ENCODE data around the gene DDN. TPM values are rescaled to one million over a fixed set of nuclear protein-coding genes. Genes with fewer than 3 reads are reported as not detected.
A peak's percentile ranks its signal among the peaks of the same experiment; 100 is the strongest.

DDN gene
- total and polyA plus RNA-seq, 12 donors = 0.19 to 1.4 (median 0.43) TPM

GRCh38 chr12:49043856-49044258 is 44.7 kb upstream of the DDN start:
- H3K36me3 ChIP-seq = peaks cover 20 to 100% (median 87%) of the 10 kb centered on the region in 9 donors
- DNase-seq = peak; percentile 59 to 73
- intact Hi-C loops (cut with DNase I) = no loop called here
- no peaks in the 10 kb centered on the region for H3K27me3 ChIP-seq
- WGBS, 2 donors = 58 to 64% methylated on average over 11 of the region's 11 CpGs
- no peaks in the 10 kb centered on the region for H3K4me1 ChIP-seq
- H3K27ac ChIP-seq = no peak overlapping the region
- peak in 7 of 8 donors; percentile 10 to 51 (median 33) for ATAC-seq
- no peak overlapping the region for H3K4me3 ChIP-seq
- no peaks in the 10 kb centered on the region for H3K9me3 ChIP-seq
- peak; percentile 27 to 75 (median 67) for TF ChIP-seq CTCF (IDR thresholded peaks at IDR 0.05)

GRCh38 chr12:49043241-49043640 is 44.1 kb upstream of the DDN start:
- no peaks in the 10 kb centered on the region for H3K9me3 ChIP-seq
- DNase-seq = no peak
- TF ChIP-seq CTCF (IDR thresholded peaks at IDR 0.05) = no peak
- WGBS, 2 donors = 97 to 99% methylated on average over 4 of the region's 4 CpGs
- intact Hi-C loops (cut with DNase I) = no loop called here
- no peak overlapping the region for H3K4me3 ChIP-seq
- no peak for ATAC-seq
- no peaks in the 10 kb centered on the region for H3K27me3 ChIP-seq
- no peak overlapping the region for H3K27ac ChIP-seq
- H3K4me1 ChIP-seq = no peaks in the 10 kb centered on the region
- peaks cover 20 to 100% (median 87%) of the 10 kb centered on the region in 9 donors for H3K36me3 ChIP-seq

DNA sequence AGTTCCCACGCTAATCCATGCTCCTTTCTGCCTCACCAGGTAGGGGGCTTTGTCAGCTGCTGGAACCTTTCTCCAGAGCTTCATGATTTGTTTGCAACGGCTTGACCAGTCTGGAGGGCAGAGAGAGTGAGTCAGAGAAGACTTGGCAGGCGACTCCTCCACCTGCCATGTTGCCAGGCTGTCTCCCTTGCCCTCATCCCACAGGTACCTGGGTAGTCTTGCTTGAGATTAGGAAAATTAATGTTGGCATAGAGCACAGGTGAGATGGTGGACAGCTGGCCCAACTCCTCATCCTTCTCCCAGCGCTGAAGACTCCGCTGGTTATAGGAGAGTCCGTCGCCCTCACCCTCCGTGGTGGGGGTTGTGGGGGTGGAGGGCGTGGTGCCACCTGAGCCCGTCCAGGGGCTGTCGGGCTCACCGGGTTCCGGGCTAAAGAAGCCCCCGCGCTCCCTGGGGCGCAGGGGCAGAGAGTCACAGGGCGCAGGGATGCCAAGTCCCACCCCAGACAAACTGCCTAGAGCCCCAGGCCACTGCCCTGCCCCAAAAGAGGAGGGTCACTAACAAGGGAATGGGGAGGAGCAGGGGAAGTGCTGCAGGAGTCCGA is 42.8 kb upstream of the DDN start:
- ATAC-seq (no peak), DNase-seq (no peak)
- intact Hi-C loops (cut with DNase I) = no loop called here
- Histone ChIP-seq H3K4me3 (no peak overlapping the region), H3K27me3 (no peaks in the 10 kb centered on the region), H3K4me1 (peaks cover 0 to 7% (median 0%) of the 10 kb centered on the region in 9 donors), H3K27ac (no peak overlapping the region), H3K36me3 (peaks cover 20 to 100% (median 94%) of the 10 kb centered on the region in 9 donors), H3K9me3 (no peaks in the 10 kb centered on the region)
- WGBS, 2 donors = 92 to 95% methylated on average over 18 of the region's 18 CpGs
- no peak for TF ChIP-seq CTCF (IDR thresholded peaks at IDR 0.05)

DNA sequence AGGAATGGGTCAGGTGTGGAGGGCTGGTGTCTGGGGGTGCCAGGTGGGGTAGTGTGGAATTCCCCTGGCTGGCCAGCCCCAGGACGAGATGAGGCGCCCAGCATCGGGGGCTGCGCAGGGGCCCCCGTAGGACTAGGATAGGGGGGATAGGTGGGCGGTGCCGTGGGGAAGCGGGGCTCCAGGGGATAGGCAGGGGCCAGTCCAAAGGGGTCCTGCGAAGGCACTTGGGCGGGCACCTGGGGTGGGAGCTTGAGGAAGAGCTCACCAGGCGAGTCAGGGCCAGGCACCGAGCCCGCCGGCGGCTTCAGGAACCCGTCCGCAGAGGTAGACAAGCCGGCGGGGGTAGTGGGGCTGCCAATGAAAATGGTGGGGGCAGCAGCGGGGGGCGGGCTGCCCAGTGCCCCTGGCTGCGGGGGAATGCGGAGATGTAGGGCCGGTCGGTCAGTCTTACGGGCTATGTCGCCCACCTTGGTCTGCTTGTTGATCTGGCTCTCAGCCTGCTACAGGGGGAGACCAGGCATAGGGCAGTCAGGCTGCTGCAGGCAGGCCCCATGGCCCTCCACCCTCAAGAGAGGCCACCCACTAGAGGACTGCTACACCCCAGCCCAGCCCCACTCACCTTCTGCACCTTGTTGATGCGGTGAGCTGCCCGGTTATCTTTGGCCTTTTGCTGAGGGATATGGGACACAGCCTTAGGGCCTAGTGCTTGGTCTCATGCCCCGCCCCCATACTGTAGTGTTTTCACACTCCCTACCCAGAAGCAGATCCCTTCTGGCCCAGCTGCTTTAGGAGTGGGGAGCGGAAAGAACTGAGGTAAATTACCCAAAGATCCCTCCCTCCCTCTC is 42.1 kb upstream of the DDN start:
- no peak for TF ChIP-seq CTCF (IDR thresholded peaks at IDR 0.05)
- H3K36me3 ChIP-seq = peaks cover 20 to 100% (median 93%) of the 10 kb centered on the region in 9 donors
- no peaks in the 10 kb centered on the region for H3K9me3 ChIP-seq
- H3K4me1 ChIP-seq = peaks cover 0 to 12% (median 0%) of the 10 kb centered on the region in 9 donors
- WGBS, 2 donors = 93 to 94% methylated on average over 31 of the region's 31 CpGs
- ATAC-seq (peak in 1 of 8 donors; percentile 15), DNase-seq (peak in 1 of 2 donors; percentile 11)
- H3K27me3 ChIP-seq = no peaks in the 10 kb centered on the region
- no peak overlapping the region for H3K27ac ChIP-seq
- H3K4me3 ChIP-seq = no peak overlapping the region
- intact Hi-C loops (cut with DNase I) = no loop called here
